ENCODE data around the gene KCNQ1. TPM values are rescaled to one million over a fixed set of nuclear protein-coding genes. Genes with fewer than 3 reads are reported as not detected.

KCNQ1 gene
- polyA plus RNA-seq, 1 donor (not counting 4 experiments of a cell fraction or from before 2014, with no cell fraction given): not detected

DNA sequence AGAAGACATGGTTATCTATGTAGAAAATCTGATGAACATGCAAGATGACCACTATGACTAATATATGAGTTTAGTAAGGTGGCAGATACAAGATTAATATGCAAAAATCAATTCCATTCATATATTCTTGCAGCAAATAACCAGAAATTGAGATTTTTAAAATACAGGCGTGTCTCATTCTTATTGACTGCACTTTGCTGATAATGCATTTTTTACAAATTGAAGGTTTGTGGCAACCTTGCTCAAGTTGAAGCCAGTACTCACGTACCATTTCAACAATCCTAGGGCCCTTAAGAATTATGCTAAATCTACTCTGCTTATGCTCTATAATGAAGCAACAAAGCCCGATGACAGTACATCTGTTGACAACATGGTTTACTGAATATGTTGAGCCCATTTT, 150.4 kb downstream of the KCNQ1 start:
- peaks cover 2% of the 10 kb centered on the region for H3K9me3 ChIP-seq (ENCODE audit: control insufficient read depth, low read depth, low read length)
- no peaks in the 10 kb centered on the region for H3K36me3 ChIP-seq (ENCODE audit: control insufficient read depth in 2 of 2, extremely low read depth in 1 of 2, insufficient read depth in 2 of 2, low read length in 2 of 2)
- H4K20me1 ChIP-seq (ENCODE audit: control insufficient read depth, extremely low read depth, insufficient read depth, low read length): no peaks in the 10 kb centered on the region
- H2AFZ ChIP-seq (ENCODE audit: control insufficient read depth, low read length): no peak overlapping the region
- no peak overlapping the region for H3K9ac ChIP-seq (ENCODE audit: control insufficient read depth, extremely low read depth, insufficient read depth, low read length)
- no peaks in the 10 kb centered on the region for H3K4me1 ChIP-seq (ENCODE audit: control insufficient read depth, extremely low read depth, insufficient read depth, low read length)
- no peaks in the 10 kb centered on the region for H3K9me1 ChIP-seq (ENCODE audit: control insufficient read depth, extremely low read depth, insufficient read depth, low read length)
- dilution Hi-C loops (cut with MboI; ENCODE audit: extremely low pct_ligation_motif_present, low sequenced_read_pairs): no loop called here
- no peak overlapping the region for H3K4me3 ChIP-seq (ENCODE audit: control insufficient read depth in 2 of 3, extremely low read depth in 1 of 3, insufficient read depth in 2 of 3, low read depth in 1 of 3, low read length in 3 of 3)
- H3K4me2 ChIP-seq (ENCODE audit: control insufficient read depth, extremely low read depth, insufficient read depth, low read depth, low read length): no peak overlapping the region
- TF ChIP-seq, protein P1, sequence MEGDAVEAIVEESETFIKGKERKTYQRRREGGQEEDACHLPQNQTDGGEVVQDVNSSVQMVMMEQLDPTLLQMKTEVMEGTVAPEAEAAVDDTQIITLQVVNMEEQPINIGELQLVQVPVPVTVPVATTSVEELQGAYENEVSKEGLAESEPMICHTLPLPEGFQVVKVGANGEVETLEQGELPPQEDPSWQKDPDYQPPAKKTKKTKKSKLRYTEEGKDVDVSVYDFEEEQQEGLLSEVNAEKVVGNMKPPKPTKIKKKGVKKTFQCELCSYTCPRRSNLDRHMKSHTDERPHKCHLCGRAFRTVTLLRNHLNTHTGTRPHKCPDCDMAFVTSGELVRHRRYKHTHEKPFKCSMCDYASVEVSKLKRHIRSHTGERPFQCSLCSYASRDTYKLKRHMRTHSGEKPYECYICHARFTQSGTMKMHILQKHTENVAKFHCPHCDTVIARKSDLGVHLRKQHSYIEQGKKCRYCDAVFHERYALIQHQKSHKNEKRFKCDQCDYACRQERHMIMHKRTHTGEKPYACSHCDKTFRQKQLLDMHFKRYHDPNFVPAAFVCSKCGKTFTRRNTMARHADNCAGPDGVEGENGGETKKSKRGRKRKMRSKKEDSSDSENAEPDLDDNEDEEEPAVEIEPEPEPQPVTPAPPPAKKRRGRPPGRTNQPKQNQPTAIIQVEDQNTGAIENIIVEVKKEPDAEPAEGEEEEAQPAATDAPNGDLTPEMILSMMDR (optimal IDR thresholded peaks at IDR 0.05 in 1 of 3, IDR thresholded peaks at IDR 0.05 in 1 of 3, conservative IDR thresholded peaks at IDR 0.05 in 1 of 3; ENCODE audit: extremely low read depth in 1 of 3, insufficient read depth in 2 of 3, low read length in 3 of 3): no peak
- no peak for TF ChIP-seq EZH2 (IDR thresholded peaks at IDR 0.05; ENCODE audit: low read length)
- peaks cover 7% of the 10 kb centered on the region for H3K27me3 ChIP-seq (ENCODE audit: control insufficient read depth, extremely low read depth, insufficient read depth, low read length)
- no peak overlapping the region for H3K27ac ChIP-seq (ENCODE audit: control insufficient read depth, insufficient read depth, low read length)
- no peak for DNase-seq (ENCODE audit: low read depth, low spot score)
- H3K79me2 ChIP-seq (ENCODE audit: control insufficient read depth, insufficient read depth, low read length): no peaks in the 10 kb centered on the region
- no peak for FAIRE-seq

DNA sequence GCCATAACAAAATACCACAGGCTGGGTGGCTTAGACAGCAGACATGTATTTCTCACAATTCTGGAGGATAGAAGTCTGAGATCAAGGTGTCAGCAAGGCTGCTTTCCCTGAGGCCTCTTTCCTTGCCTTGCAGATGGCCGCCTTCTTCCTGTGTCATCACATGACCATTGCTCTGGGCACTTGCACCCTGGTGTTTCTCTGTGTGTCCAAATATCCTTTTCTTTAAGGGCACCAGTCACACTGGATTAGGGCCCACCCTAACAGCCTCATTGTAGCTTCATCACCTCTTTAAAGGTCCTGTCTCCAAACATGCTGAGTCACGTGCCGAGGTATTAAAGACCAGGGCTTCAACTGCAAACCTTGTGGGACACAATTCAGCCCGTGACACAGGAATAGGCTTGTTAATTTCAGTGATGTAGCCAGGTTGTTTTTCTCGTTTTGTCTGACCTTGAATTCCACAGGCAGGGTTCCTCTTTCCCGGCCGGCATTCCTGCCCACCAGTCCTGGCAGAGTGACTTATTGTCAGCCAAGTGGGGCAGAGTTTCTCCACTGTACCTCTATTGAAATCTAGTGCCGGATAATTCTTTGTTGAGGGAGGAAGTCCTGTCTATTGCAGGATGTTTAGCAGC, 154.9 kb downstream of the KCNQ1 start:
- no peak for TF ChIP-seq EZH2 (IDR thresholded peaks at IDR 0.05; ENCODE audit: low read length)
- TF ChIP-seq, protein P1 (optimal IDR thresholded peaks at IDR 0.05 in 1 of 3, IDR thresholded peaks at IDR 0.05 in 1 of 3, conservative IDR thresholded peaks at IDR 0.05 in 1 of 3; ENCODE audit: extremely low read depth in 1 of 3, insufficient read depth in 2 of 3, low read length in 3 of 3): no peak
- H4K20me1 ChIP-seq (ENCODE audit: control insufficient read depth, extremely low read depth, insufficient read depth, low read length): no peaks in the 10 kb centered on the region
- no peak overlapping the region for H3K9ac ChIP-seq (ENCODE audit: control insufficient read depth, extremely low read depth, insufficient read depth, low read length)
- H3K36me3 ChIP-seq (ENCODE audit: control insufficient read depth in 2 of 2, extremely low read depth in 1 of 2, insufficient read depth in 2 of 2, low read length in 2 of 2): no peaks in the 10 kb centered on the region
- no peaks in the 10 kb centered on the region for H3K4me1 ChIP-seq (ENCODE audit: control insufficient read depth, extremely low read depth, insufficient read depth, low read length)
- dilution Hi-C loops (cut with MboI; ENCODE audit: extremely low pct_ligation_motif_present, low sequenced_read_pairs): no loop called here
- H3K9me1 ChIP-seq (ENCODE audit: control insufficient read depth, extremely low read depth, insufficient read depth, low read length): no peaks in the 10 kb centered on the region
- peaks cover 2% of the 10 kb centered on the region for H3K9me3 ChIP-seq (ENCODE audit: control insufficient read depth, low read depth, low read length)
- FAIRE-seq: no peak
- H3K79me2 ChIP-seq (ENCODE audit: control insufficient read depth, insufficient read depth, low read length): no peaks in the 10 kb centered on the region
- H2AFZ ChIP-seq (ENCODE audit: control insufficient read depth, low read length): no peak overlapping the region
- H3K4me3 ChIP-seq (ENCODE audit: control insufficient read depth in 2 of 3, extremely low read depth in 1 of 3, insufficient read depth in 2 of 3, low read depth in 1 of 3, low read length in 3 of 3): no peak overlapping the region
- DNase-seq (ENCODE audit: low read depth, low spot score): no peak
- H3K27ac ChIP-seq (ENCODE audit: control insufficient read depth, insufficient read depth, low read length): no peak overlapping the region
- H3K4me2 ChIP-seq (ENCODE audit: control insufficient read depth, extremely low read depth, insufficient read depth, low read depth, low read length): no peak overlapping the region
- H3K27me3 ChIP-seq (ENCODE audit: control insufficient read depth, extremely low read depth, insufficient read depth, low read length): peaks cover 3% of the 10 kb centered on the region

Data from keratinocyte (primary cell).